Osteoblast (primary cell): ENCODE data around the gene PLEKHG7. TPM values are rescaled to one million over a fixed set of nuclear protein-coding genes. Genes with fewer than 3 reads are reported as not detected.

Experiments used
- DNase-seq: peaks from one replicate; pipeline ENCODE4 v3.0.0; 2011; ENCODE audit warnings: low spot score, mixed read lengths; ENCODE audit not compliant: insufficient read length; ENCODE audit errors: missing footprints
- H2AFZ ChIP-seq: 2 replicates; pipeline ENCODE4 v1.6.0; 2011; ENCODE audit warnings: mild to moderate bottlenecking, low read length
- H3K27ac ChIP-seq: 2 replicates; pipeline ENCODE4 v1.5.1; 2011; ENCODE audit warnings: mild to moderate bottlenecking, low read depth, low read length, moderate library complexity
- H3K27me3 ChIP-seq: 2 replicates; pipeline ENCODE4 v1.6.0; 2012; ENCODE audit warnings: mild to moderate bottlenecking, control low read depth, inconsistent platforms, low read length, moderate library complexity; ENCODE audit not compliant: insufficient read depth
- H3K36me3 ChIP-seq: 2 replicates; pipeline ENCODE4 v1.5.1; 2011; ENCODE audit warnings: mild to moderate bottlenecking, low read length, control low read depth, moderate library complexity; ENCODE audit not compliant: insufficient read depth
- H3K4me1 ChIP-seq: 2 replicates; pipeline ENCODE4 v1.5.1; 2011; ENCODE audit warnings: mild to moderate bottlenecking, low read length, control low read depth, moderate library complexity; ENCODE audit not compliant: insufficient read depth
- H3K4me2 ChIP-seq: 2 replicates; pipeline ENCODE4 v1.6.0; 2011; ENCODE audit warnings: mild to moderate bottlenecking, low read length; ENCODE audit not compliant: insufficient read depth
- H3K4me3 ChIP-seq: fragments of 200-600 bp; sonication (generic); 3 replicates; pipeline ENCODE4 v1.5.1; 2012; ENCODE audit warnings: mild to moderate bottlenecking, low read length, inconsistent platforms; ENCODE audit not compliant: insufficient read depth
- H3K79me2 ChIP-seq: 2 replicates; pipeline ENCODE4 v1.6.0; 2012; ENCODE audit warnings: mild to moderate bottlenecking, low read length, control low read depth, inconsistent platforms; ENCODE audit not compliant: insufficient read depth
- H3K9me3 ChIP-seq: 2 replicates; pipeline ENCODE4 v1.5.1; 2011; ENCODE audit warnings: low read depth, low read length, control low read depth
- H4K20me1 ChIP-seq: 2 replicates; pipeline ENCODE4 v1.6.0; 2012; ENCODE audit warnings: mild to moderate bottlenecking, low read length, control low read depth; ENCODE audit not compliant: insufficient read depth
- CTCF ChIP-seq: IDR thresholded peaks from 2 replicates; pipeline ENCODE4 v1.5.1; 2011; ENCODE audit warnings: mild to moderate bottlenecking, low read depth, low read length, moderate library complexity; ENCODE audit errors: extremely low read depth
- total RNA-seq: library from RNA; depleted of rRNA; stranded (reverse); fragments of >200 nt; gene quantifications from 2 replicates; pipeline ENCODE4 v1.2.3, GENCODE V29; 2012

The PLEKHG7 gene
- total RNA-seq, 1 donor = not detected

GRCh38 chr12:92695577-92695976, 7.2 kb upstream of the PLEKHG7 start:
- H3K36me3 ChIP-seq = no peaks in the 10 kb centered on the region
- H3K4me1 ChIP-seq = no peaks in the 10 kb centered on the region
- H3K27me3 ChIP-seq = no peaks in the 10 kb centered on the region
- no peak for TF ChIP-seq CTCF
- H3K4me3 ChIP-seq = no peak overlapping the region
- H3K79me2 ChIP-seq = no peaks in the 10 kb centered on the region
- H3K4me2 ChIP-seq = no peak overlapping the region
- no peaks in the 10 kb centered on the region for H4K20me1 ChIP-seq
- no peaks in the 10 kb centered on the region for H3K9me3 ChIP-seq
- no peak overlapping the region for H2AFZ ChIP-seq
- no peak for DNase-seq
- no peak overlapping the region for H3K27ac ChIP-seq

DNA sequence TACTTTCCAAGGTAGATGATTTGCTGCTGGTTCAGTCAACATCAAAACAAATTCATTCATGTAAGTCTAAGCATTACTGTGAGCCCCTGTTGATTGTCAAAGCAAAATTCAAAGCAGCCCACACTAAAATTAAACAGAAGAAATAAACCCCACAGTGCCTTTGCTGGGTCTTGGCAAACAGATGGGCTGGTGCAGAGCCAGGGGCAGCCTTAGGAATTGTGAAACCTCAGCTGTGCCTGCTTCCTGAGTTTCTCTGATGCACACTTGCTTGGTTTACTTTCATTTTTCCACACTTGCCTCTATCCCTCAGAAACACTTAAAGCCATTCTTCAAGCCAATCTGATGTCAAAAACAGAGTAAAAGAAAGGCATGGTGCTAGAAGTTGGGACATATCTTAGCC, 6.6 kb upstream of the PLEKHG7 start:
- Histone ChIP-seq H4K20me1 (no peaks in the 10 kb centered on the region), H2AFZ (peak overlapping the region; percentile 67)

GRCh38 chr12:92698474-92698873, 4.3 kb upstream of the PLEKHG7 start:
- no peak for DNase-seq
- Histone ChIP-seq H3K4me3 (no peak overlapping the region), H2AFZ (no peak overlapping the region), H3K9me3 (no peaks in the 10 kb centered on the region), H3K36me3 (no peaks in the 10 kb centered on the region), H3K27me3 (no peaks in the 10 kb centered on the region), H3K79me2 (no peaks in the 10 kb centered on the region), H3K27ac (no peak overlapping the region), H3K4me1 (no peaks in the 10 kb centered on the region), H4K20me1 (no peaks in the 10 kb centered on the region), H3K4me2 (no peak overlapping the region)
- TF ChIP-seq CTCF = no peak

More for the DNA sequence above, 6.6 kb upstream of the PLEKHG7 start:
- DNase-seq = peak; percentile 19
- Histone ChIP-seq H3K4me1 (no peaks in the 10 kb centered on the region), H3K9me3 (no peaks in the 10 kb centered on the region), H3K27ac (no peak overlapping the region), H3K36me3 (no peaks in the 10 kb centered on the region), H3K27me3 (no peaks in the 10 kb centered on the region), H3K4me3 (no peak overlapping the region), H3K79me2 (no peaks in the 10 kb centered on the region), H3K4me2 (peak overlapping the region; percentile 23)
- no peak for TF ChIP-seq CTCF

DNA sequence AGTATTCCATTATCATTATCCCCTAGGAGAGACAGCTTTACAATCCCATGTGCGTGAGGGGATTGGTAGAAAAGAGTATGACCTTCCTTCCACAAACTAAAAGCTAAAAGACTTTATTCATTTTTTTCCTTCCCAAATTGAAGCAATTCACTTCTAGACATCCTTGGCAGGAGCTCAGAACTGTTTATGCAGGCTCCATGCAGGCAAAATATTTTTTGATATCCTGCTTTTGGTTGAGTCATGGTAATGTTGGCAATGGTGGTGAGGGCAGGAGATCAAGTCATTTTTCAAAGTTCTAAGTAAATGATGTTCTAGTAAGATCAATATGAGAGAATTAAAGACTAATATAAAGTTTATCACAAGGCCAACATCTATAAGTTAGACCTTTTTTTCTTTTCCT, 1.3 kb upstream of the PLEKHG7 start:
- Histone ChIP-seq H3K4me3 (no peak overlapping the region), H3K4me1 (no peaks in the 10 kb centered on the region), H3K9me3 (no peaks in the 10 kb centered on the region), H3K27me3 (no peaks in the 10 kb centered on the region), H3K36me3 (no peaks in the 10 kb centered on the region), H3K27ac (no peak overlapping the region), H3K4me2 (no peak overlapping the region), H4K20me1 (no peaks in the 10 kb centered on the region), H3K79me2 (no peaks in the 10 kb centered on the region), H2AFZ (no peak overlapping the region)
- DNase-seq = peak; percentile 39
- no peak for TF ChIP-seq CTCF
